DMS53 treated with DMSO at 0.1 percent for 48 hours (cell line): ENCODE measurements around the gene SLC7A9.

Experiments
- DNase-seq: peaks from one replicate; lab custom pipeline; 2025; ENCODE audit not compliant: unreplicated experiment; lab: John Stamatoyannopoulos, UW

Gene SLC7A9

GRCh38 chr19:32869369-32869965 lies at the start of gene SLC7A9:
TSS of gene SLC7A9 (minus strand) at chr19:32869767. CDS start at chr19:32868534, 1,233 bp downstream.
- DNase-seq: peak; percentile 36

DNA sequence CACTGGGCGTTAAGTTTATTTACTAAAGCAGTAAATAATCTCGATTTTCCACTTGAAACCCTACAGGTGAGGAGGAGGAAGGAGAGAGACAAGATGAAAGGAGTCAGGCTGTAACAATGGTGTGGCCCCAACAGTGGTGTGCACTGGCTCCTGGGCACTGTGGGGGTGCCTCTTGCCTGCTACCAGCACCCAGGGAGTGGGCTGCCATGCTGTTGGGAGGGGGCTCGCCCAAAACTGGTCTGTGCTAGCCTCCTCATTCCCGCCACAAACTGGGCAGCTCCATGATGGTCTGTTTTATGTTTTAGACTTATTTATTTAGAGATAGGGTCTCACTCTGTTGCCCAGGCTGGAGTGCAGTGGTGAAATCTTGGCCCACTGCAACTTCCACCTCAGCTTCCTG lies 49.8 kb upstream of the SLC7A9 start:
- no peak for DNase-seq

- DNase-seq: no peak
Observed at GRCh38 chr19:32917616-32917996, 48.0 kb upstream of the SLC7A9 start.

DNA sequence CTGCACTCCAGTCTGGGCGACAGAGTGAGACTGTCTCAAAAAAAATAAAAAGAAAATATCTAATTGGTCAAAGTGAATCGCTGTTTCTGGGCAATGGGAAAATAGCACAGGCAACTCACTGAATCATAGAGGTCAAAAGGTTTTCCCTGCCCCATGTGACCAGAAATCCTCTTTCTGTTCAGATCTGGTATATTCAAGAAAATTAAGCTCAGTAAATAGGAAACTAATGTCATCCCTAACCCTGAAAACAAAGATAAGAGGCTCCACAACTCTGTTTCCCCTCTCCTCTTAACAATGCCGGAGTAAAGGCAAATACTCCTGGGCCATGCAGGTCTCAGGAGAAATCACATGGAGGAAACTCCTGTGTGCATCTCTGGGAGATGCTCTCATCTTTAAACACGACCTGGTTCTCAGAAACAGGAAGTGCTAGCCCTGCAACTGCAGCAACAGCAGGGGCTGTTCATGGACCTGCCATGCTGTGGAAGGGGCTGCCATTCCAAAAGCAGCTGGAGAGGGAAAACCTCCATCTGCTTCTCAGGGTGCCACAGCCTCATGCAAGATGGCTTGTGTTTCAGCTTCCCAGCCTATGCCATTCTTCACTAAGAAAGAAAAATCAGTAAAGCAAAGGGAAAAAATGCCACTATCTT lies 47.5 kb upstream of the SLC7A9 start:
- no peak for DNase-seq

- DNase-seq: no peak
Observed at GRCh38 chr19:32914879-32915660, 45.5 kb upstream of the SLC7A9 start.

DNA sequence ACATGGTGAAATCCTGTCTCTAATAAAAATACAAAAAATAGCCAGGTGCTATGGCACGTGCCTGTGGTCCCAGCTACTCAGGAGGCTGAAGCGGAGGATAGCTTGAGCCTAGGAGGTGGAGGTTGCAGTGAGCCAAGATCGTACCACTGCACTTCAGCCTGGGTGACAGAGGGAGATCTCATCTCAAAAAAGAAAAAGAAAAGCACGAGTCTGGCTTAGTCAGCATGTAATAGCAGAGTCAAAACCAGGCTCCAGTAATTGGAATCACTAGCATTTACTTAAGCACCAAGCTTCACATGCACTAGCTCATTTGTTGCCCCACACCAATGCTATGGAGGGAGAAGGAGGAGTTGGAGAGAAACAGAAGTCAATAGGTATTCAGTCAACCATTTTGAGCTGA lies 41.9 kb upstream of the SLC7A9 start:
- no peak for DNase-seq

DNA sequence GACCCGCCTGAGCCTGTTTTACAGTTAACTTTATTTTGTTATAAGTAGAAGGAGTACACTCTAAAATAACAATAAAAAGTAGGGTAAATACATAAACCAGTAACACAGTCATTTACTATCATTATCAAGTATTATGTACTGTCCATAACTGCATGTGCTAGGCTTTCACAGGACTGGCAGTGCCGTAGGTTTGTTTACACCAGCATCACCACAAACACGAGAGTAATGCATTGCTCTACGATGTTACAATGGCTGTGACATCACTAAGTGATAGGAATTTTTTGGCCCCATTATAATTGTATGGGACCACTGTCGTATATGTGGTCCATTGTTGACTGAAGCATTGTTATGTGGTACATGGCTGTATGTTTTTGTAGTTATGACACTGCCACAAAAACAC lies 41.3 kb upstream of the SLC7A9 start:
- DNase-seq: no peak

GRCh38 chr19:32910094-32910493 lies 40.5 kb upstream of the SLC7A9 start:
- no peak for DNase-seq

DNA sequence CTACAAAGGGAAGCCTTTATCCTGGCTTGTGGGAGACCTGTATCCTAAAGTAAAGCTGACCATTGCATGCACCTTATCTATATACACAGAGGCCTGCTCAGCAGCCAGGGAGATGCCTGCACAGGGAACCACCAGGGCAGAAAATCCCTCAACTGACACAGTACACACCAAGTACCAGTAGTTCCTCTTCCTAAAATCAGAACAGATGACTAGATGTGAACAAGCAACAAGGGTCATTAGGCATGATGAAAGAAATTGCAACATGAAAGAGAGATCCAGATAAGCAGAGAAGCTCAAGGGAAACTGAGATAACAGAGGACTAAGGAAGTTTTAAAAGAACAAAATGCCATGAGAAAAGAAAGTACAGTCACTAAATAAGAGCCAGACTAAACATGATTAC lies 39.7 kb upstream of the SLC7A9 start:
- no peak for DNase-seq

- no peak for DNase-seq
Observed at GRCh38 chr19:32908641-32909190, 39.1 kb upstream of the SLC7A9 start.

DNA sequence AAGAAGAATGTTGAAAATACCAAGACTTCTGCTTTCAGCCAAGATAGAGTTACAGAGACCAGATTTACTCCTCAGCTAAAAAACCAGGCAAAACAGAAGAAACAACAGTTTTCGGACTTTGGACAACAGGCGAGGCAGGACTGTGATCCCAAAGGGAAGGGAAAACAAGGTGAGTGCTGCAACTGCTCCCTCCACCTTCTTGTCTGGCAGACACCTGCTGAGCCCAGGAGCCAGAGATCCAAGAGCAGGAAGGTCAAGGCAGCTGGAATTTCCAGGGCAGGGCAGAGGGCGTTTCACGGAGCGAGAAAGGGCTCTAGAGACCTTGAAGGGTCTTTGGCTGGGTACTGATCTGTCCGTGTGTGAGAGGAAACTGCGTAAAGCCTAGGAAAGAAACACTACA lies 32.9 kb upstream of the SLC7A9 start:
- no peak for DNase-seq

DNA sequence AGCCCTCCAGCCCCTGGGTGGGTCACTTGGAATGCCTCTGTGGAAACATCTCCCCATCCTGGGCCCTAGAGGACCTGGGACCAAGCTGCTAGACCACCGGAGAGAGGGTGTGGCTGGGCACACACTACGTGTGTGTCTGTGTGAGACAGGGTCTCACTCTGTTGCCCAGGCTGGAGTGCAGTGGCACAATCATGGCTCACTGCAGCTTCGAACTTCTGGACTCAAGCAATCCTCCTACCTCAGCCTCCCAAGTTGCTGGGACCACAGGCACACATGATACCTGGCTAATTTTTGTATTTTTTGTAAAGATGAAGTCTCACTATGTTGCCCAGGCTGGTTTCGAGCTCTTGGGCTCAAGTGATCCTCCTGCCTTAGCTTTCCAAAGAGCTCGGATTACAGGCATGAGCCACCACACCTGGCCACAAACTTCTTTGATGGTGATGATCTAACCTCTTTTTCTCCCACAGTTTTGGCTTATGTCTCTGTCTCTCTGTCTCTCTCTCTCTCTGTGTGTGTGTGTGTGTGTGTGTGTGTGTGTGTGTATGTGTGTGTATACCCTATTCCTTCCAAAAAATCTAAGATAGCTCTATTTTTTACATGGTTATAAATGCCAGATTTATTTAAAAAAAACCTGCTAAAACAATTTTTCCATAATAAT lies 32.1 kb upstream of the SLC7A9 start:
- DNase-seq: no peak

- no peak for DNase-seq
Observed at GRCh38 chr19:32896516-32897214, 27.1 kb upstream of the SLC7A9 start.

DNA sequence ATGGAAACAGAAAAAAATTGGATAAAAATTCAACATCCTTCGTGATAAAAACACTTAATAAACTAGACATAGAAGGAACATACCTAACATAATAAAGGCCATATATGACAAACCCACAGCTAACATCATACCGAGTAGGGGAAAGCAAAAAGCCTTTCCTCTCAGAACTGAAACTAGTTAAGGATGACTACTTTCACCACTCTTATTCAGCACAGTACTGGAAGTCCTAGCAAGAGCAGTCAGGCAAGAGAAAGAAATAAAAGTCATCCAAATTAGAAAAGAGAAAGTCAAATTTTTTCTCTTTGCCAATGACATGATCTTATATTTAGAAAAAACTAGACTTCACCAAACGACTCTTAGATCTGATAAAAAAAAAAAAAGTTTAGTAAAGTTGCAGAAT lies 25.8 kb upstream of the SLC7A9 start:
- DNase-seq: no peak

- no peak for DNase-seq
Observed at GRCh38 chr19:32891609-32892008, 22.0 kb upstream of the SLC7A9 start.

DNA sequence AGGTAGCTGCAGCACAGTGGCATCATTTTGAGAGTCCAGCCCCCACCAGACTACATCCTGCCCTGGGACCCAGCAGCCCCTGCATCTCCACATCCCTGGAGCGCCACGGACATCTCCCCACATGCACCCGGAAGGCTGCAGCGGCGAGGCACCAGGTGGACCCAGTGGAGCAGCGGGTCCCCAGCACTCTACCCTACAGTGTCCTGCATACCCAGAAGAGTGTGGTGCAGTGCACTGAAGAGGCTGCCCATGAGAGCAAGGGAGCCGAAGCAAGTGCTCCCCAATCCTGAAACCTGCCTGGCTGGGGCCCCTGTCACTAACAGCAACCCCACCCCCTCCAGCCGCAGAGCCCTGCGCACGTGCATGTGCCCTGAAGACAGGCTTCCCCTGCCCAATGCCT lies 21.3 kb upstream of the SLC7A9 start:
- DNase-seq: no peak

GRCh38 chr19:32890326-32890725 lies 20.8 kb upstream of the SLC7A9 start:
- DNase-seq: no peak

DNA sequence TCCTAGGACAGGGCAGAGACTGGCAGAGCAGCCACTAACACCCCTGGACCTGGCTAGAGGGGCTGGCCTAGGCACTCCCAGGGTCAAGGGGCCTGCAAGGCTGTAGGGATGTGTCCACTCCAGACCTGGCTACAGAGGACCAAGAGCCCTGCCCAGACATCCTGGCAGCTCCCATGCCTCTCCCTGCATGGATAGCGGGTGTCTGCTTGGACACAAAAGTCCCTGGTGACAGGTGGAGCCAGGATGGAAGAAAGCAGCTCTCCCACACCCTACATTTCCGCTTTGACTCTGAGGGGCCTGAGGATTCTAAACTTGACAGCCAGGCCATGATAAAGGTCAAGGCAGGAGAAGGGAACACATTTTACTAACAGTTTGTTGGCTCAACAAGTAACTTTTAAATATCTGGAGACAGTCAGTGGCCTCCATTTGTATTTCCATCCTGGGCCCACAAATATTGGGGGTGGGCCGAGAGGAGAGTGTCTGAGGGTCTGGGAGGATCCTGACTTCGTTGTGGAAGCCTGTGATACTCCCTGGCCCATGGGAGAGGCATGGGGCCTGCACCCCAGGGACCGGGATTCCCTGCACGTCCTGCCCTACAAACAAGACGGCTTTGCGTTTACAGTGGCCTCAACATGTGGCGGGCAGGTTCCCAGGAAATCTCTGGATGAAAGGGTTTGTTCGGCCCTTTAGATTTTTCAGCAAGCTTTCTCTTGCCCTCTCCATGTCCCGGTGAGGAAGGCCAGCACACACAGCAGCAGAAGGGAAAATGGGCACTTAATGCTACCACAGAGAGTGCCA lies 19.8 kb upstream of the SLC7A9 start:
- DNase-seq: no peak

DNA sequence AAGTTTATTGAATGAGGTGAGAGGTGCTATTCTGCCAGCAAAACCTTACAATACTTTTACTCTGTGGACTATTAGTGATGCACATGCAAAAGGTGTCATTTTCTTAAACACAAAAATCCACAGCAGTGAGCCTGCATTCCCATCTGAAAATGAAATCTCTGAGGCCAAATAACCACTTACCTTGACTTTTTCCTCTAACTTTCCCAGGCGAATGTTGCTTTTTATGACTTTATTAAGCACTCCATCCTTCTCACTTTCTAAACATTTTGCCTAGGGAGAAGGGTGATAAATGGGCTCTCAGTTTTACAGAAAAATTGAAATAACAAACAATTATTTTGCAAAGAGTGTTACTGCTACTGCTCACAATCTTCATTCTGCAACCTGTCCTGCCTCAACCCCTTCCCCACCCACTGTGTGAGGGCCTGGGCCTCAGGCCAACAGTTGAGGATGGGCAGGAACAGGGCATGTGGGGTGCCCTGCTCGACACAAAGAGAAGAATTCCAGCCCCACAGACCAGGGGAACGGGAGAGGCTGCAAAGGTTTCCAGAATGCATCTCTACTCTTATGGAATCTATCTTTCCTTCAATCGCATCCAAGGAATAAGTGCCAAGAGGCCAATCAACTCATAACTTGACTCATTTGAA lies 18.1 kb upstream of the SLC7A9 start:
- DNase-seq: no peak

DNA sequence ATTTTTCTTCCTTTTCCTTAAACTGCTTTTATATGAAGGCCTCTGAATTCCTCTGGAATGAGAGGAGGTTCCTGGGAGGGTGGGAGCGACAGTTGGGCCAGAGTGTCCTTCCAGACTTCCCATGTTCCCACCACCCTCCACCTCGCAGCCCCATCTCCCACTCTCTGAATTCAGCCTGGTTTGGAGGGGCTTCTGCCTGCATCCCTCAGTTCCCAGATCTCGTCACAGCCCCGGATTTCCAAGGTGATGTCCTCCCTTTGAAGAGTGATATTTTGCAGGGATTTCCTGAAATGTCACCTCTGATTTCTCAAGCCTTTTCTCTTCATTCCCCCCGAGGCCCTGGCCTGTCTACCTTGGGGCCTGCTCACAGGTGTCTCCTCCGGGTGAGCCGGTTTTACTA lies 16.7 kb upstream of the SLC7A9 start:
- no peak for DNase-seq
